ENCODE results near the gene IGFBP3.

Gene IGFBP3

DNA sequence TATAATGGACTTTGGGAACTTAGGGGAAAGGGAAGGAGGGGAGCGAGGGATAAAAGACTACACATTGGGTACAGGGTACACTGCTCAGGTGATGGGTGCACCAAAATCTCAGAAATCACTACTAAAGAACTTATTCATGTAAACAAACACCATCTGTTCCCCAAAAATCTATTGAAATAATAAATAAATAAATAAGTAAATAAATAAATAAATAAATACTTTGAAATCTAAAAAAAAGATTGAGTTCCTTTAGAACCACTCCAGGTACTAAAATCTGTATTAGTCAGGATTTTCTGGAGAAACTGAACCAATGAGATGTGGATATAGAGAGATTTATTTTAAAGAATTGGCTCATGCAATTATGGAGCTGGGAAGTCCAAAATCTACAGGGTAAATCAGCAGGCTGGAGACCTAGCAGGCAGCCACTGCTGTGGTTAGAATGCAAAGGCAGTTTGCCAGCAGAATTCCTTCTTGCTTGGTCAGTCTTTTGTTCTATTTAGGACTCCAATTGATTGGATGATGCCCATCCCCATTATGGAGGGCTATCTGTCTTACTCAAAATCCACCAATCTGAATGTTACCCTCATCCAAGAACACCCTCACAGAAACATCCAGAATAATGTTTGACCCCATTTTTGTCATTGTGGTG, 23.9 kb downstream of the IGFBP3 start:
- H3K4me3 ChIP-seq (ENCODE audit: low read depth, low read length): no peak overlapping the region
- no peak for TF ChIP-seq CTCF (IDR thresholded peaks at IDR 0.05; ENCODE audit: low read depth, low read length)
- in situ Hi-C loops (cut with HindIII; ENCODE audit: low sequenced_read_pairs): no loop called here
- DNase-seq (ENCODE audit: low read depth, low spot score): peak; percentile 86

GRCh38 chr7:45894665-45895062, 26.4 kb downstream of the IGFBP3 start:
- in situ Hi-C loops (cut with HindIII; ENCODE audit: low sequenced_read_pairs): no loop called here
- no peak for DNase-seq (ENCODE audit: low read depth, low spot score)

DNA sequence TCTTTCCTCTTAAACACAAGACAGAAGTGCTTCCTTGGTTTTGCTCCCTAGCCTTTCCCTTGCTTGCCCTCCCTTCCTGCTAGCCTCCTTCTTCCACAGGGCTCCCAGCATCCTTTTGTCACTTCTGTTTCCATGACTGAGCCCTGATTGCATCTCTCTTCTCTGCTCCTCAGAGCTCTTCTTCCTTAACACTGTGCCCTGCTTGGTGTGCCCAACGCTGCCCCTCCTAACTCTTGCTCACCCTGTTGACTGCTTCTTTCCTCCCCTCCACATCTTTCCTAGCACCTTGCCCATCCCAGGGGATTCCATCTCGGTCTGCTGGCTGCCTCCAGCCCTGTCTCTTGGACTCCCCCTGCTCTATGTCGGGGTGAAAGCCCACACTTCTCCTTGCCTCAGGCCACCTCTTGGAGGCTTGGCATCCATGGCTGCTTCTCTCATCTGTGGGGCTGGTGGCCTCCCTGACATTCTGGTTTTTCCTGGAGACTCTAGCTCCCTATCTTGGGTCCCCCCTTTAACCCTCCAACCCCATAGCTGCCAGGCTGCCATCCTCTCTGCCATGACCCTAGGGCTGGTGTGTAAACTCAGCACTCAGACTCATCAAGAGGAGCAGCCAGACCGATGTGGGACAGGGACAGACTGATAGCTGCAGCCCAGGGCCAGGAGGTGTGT, 26.9 kb downstream of the IGFBP3 start:
- in situ Hi-C loops (cut with HindIII; ENCODE audit: low sequenced_read_pairs): no loop called here
- TF ChIP-seq CTCF (IDR thresholded peaks at IDR 0.05; ENCODE audit: low read depth, low read length): no peak
- H3K4me3 ChIP-seq (ENCODE audit: low read depth, low read length): no peak overlapping the region
- DNase-seq (ENCODE audit: low read depth, low spot score): no peak

More at GRCh38 chr7:45894665-45895062, 26.4 kb downstream of the IGFBP3 start:
- H3K4me3 ChIP-seq (ENCODE audit: low read depth, low read length): no peak overlapping the region
- TF ChIP-seq CTCF (IDR thresholded peaks at IDR 0.05; ENCODE audit: low read depth, low read length): no peak

- no peak for DNase-seq (ENCODE audit: low read depth, low spot score)
- H3K4me3 ChIP-seq (ENCODE audit: low read depth, low read length): no peak overlapping the region
- in situ Hi-C loops (cut with HindIII; ENCODE audit: low sequenced_read_pairs): no loop called here
- TF ChIP-seq CTCF (IDR thresholded peaks at IDR 0.05; ENCODE audit: low read depth, low read length): no peak
Measured at GRCh38 chr7:45893374-45893995, 27.6 kb downstream of the IGFBP3 start.

DNA sequence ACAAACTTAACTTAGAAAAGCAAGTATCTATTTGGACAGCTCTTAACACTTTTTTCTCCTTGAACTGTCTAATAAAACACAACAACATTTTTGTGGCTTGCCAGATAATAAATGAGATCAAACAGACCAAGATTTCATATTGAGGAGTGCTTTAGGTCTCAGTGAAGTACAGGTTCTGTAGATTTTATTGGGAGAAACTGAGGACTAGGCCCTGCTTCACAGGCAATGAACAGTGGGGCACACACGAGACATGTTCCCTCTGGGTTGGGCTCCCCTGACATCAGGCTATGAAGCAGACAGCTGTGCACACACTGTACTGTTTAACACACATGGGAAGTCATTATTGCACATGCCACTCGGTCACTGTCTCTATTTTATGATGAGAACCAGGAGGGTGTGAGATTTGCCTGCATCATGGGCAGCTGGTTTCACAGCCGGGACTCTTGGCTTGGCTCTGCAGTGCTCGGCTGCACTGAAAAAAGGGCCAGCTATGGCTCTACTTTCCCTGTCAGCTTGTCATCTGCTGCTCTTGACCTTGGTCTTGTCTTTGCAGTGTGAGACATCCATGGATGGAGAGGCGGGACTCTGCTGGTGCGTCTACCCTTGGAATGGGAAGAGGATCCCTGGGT, 28.6 kb downstream of the IGFBP3 start:
- in situ Hi-C loops (cut with HindIII; ENCODE audit: low sequenced_read_pairs): no loop called here
- no peak for DNase-seq (ENCODE audit: low read depth, low spot score)
- H3K4me3 ChIP-seq (ENCODE audit: low read depth, low read length): no peak overlapping the region
- TF ChIP-seq CTCF (IDR thresholded peaks at IDR 0.05; ENCODE audit: low read depth, low read length): no peak

GRCh38 chr7:45891462-45892402, 29.3 kb downstream of the IGFBP3 start:
- in situ Hi-C loops (cut with HindIII; ENCODE audit: low sequenced_read_pairs): no loop called here
- H3K4me3 ChIP-seq (ENCODE audit: low read depth, low read length): no peak overlapping the region
- DNase-seq (ENCODE audit: low read depth, low spot score): no peak
- TF ChIP-seq CTCF (IDR thresholded peaks at IDR 0.05; ENCODE audit: low read depth, low read length): no peak
